Middle frontal gyrus (tissue), 1 donor: ENCODE results near the gene CARD14.

Source experiments
- DNase-seq: peaks from one replicate; pipeline ENCODE4 v3.0.0-alpha.2; 2015; ENCODE audit warnings: low spot score; ENCODE audit errors: extremely low spot score

The CARD14 gene

GRCh38 chr17:80210348-80211108 is 40.7 kb downstream of the CARD14 start:
- no peak for DNase-seq

GRCh38 chr17:80212109-80212508 is 42.3 kb downstream of the CARD14 start:
- no peak for DNase-seq

DNA sequence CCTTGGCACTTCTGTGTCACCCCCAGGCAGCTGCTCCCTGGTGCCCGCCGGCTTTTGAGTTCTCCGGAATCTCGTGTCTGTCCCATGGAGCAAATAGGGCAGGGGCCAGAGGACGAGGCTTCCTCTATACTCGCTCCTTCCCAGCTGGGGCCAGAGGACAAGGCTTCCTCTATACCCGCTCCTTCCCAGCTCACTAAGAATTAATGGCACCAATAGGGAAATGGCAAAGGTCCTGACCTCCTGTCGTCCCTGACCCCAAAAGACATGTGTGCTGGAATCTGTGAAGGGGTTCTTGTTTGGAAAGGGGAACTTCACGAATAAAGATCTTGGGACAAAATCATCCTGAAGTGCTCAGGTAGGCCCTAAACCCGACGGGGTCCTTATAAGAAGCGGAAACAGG is 42.7 kb downstream of the CARD14 start:
- DNase-seq = no peak

GRCh38 chr17:80212962-80213642 is 43.3 kb downstream of the CARD14 start:
- DNase-seq = no peak

DNA sequence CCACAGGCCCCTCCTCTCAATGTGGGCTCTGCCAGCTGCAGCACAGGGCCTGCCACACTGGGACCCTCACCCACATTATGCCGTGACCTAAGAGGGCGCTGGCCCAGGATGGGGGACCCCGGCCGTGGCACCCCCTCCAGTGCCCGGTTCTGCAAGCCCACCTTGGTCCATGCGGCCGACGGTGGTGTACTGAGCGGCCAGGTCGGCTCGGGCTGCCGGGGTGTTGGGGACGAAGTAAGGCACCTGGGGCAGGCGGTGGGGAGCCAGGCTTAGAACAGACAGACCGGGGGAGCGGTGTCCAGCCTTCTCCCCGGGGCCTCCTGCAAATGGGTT is 43.8 kb downstream of the CARD14 start:
- no peak for DNase-seq

GRCh38 chr17:80214012-80214877 is 44.4 kb downstream of the CARD14 start:
- DNase-seq = no peak

DNA sequence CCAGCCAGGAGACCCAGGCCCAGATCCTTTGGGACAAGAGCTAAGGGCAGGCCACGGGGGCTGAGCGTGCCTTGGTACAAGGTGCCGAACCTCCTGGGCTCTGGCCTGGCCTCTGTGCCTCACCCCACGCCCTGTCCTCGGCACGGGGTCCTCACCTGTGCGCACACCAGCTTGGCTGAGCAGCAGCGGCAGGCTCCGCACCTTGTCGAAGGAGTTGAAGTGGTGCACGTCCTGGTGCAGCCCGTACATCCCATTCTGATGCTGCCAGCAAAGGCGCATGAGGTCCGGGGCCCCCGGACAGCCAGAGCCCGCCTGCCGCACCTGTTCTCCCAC is 45.0 kb downstream of the CARD14 start:
- DNase-seq = no peak

- no peak for DNase-seq
Measured at GRCh38 chr17:80216473-80217456, 46.9 kb downstream of the CARD14 start.

DNA sequence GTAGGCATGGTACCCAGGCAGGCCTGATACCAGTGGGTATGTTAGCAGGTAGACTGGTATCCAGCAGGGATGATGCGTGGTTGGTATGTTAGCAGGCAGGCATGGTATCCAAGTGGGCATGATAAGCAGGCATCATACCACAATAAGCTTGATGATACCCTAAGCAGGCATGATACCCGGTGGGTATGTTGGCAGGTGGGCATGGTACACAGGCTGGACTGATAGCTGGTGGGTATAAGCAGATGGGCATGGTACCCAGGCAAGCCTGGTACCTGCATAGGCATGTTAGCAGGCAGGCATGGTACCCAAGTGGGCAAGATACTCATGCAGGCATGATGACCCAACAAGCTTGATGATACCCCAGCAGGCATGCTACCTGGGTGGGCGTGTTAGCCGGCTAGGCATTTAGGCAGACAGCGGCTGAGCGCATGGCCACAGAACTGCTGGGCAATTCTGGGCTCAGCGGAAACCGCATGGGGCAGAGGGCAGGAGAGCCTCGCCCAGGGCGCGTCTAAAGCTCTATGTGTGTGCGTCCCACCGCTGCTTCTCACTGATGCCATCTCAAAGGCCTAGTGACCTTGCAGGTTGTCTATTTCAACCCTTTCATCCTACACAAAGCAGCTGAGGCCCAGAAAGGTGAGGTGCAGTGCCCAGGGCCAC is 48.0 kb downstream of the CARD14 start:
- no peak for DNase-seq

DNA sequence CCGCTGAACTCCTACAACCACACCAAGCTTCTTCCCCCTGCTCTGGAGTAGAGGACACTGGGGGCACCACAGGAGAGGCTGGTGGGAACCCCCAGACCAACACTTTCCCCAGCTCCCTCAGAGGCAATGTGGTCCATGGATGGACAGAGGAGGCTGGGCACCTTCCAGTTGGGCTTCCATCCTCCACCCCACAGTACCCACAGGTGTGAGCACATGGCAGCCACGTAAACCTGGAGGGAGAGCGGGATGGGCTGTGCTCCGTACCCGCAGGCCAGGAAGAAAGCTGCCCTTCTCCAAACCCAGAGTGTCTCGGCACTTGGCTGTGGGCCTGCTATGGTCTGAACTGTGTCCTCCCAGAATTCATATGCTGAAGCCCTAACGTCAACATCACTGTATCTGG is 48.6 kb downstream of the CARD14 start:
- no peak for DNase-seq

DNA sequence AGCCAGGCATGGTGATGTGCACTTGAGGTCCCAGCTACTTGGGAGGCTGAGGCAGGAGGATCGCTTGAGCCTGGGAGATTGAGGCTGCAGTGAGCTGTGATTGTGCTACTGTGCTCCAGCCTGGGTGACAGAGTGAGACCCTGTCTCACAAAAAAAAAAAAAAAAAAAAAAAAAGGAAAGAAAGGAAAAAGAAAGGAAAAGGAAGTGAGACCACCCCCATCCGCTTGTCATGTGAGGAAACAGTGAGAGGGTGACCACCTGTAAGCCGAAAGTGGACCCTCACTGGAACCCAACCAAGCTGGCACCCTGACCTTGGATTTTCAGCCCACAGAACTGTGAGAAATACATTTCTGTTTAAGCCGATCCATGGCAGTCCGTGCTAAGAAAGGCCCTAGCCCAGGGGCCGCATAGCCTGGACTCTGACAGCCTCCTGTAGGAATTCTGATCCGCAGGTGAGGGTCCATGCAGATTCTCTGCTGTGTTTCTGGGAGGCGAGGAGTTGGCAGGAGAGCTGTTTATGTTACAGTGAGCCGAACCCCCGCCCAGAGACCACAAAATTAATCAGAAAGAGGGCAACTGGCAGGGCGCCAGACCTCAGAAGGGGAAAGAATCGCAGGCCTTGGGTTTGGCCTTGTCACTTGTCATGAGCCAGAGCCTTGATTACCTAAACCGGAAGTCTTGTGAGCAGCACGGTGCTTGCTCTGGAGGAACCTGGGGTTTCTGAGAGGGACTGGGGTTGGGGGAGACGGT is 49.4 kb downstream of the CARD14 start:
- no peak for DNase-seq

DNA sequence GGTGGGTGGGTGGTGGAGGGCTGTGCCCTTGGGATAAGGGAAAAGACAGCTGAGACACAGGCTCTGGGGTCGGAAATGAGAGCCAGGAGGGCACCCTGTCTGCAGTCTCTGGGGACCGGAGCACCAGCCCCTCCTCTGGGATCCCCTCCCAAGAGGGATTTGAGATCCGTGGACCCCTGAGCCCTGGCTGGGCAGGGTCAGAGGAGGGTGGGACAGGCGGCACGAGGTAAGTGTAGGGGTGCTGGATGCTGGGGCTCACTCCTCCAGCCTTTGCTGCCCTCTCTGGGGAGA is 49.9 kb downstream of the CARD14 start:
- no peak for DNase-seq

DNA sequence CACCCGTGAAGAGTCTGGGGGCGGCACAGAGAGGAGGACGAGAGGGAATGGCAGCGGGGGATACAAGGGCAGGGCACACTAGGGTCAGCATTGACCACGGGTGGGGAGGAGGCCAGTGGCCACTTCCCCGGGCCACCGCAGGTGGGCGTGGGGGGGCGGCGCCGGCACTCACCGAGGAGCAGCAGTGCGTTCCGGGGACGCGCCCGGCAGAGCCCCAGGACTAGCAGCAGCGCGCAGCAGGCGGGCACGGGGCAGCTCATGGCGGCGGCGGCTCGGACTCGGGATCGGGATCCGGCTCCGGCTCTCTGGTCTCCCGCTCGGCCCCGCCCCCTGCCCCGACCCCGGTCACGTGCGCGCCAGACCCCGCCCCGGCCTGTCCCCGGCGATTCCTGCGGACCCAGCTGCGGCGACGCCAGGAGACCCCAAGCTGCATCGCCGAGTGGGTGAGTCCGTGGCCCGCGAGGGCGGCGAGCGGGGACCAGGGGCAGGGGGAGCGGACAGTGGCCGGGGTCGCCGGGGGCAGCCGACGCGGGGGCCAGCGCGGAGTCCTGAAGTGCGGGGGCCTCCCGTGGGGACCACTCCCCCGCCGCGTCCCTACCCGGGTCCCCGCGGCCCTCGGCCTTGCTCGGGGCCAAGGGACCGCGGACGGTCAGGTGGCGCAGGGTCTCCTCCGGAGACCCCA is 50.4 kb downstream of the CARD14 start, which contains the start of the genes SGSH and SLC26A11:
SGSH (minus strand) TSS at position 280 of the 682 bp plus-strand sequence; CDS start at position 260, 20 bp downstream.
SLC26A11 (plus strand) TSS at position 374 of the 682 bp plus-strand sequence. CDS start 1,134 bp downstream, outside the sequence.
- DNase-seq = no peak

- DNase-seq = no peak
Measured at GRCh38 chr17:80220736-80221215, 50.9 kb downstream of the CARD14 start.

- DNase-seq = no peak
Measured at GRCh38 chr17:80221351-80222105, 51.7 kb downstream of the CARD14 start.

GRCh38 chr17:80222376-80223141 is 52.7 kb downstream of the CARD14 start:
- no peak for DNase-seq

DNA sequence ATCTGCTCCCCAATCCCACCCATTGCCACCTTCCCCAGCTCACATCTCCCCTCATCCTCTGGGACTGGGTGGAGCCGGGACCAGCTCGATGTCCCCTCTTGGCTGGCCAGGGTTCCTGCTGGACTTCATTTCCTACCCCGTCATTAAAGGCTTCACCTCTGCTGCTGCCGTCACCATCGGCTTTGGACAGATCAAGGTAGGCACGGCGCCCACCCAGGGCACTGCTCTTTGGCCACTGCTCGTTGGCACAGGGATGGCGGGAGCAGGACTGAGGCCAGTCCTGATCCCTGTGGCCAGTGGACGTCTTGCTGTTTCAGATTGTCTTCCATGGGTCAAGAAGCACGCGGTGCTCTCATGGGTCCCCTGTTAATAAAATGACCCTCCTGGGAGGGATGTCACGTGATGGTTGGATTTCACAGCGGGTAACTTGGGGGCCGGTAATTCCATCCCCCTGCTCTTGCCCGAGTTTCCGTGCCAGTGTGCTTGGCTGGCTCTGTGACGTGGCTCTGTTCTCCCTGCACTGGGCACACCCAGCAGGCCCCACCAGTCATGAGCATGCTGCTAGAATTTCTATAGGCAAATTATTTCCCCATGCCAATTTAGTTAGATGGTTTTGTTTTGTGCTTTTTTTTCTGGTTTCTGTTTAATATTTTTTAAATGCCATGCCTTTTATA is 53.4 kb downstream of the CARD14 start:
- no peak for DNase-seq
